ENCODE measurements around the gene SSRP1. TPM values are rescaled to one million over a fixed set of nuclear protein-coding genes. Genes with fewer than 3 reads are reported as not detected.
A peak's percentile ranks its signal among the peaks of the same experiment; 100 is the strongest.

Gene SSRP1
- total and polyA plus RNA-seq, 9 of the 15 experiments (the other 6 are each of a cell fraction or from before 2014, with no cell fraction given): 91.1 to 416 (median 245) TPM

- peak; percentile 59; the same call in 1 of the 2 replicates for TF ChIP-seq KAT7 (CRISPR knock-in tag; IDR thresholded peaks at IDR 0.05; ENCODE audit: borderline replicate concordance)
- TF ChIP-seq ZNF699 (CRISPR knock-in tag; IDR thresholded peaks at IDR 0.05; ENCODE audit: insufficient replicate concordance): no peak
- TF ChIP-seq ZBTB17 (CRISPR knock-in tag; IDR thresholded peaks at IDR 0.05): peak; percentile 96
- TF ChIP-seq HDAC1 (IDR thresholded peaks at IDR 0.05): peak in 1 of 2 experiments; percentile 75; a peak in 1 of 4 replicates
- peak; percentile 62; the same call in 1 of the 2 replicates for TF ChIP-seq NBN (IDR thresholded peaks at IDR 0.05; ENCODE audit: low read depth)
- TF ChIP-seq ZNF696 (CRISPR knock-in tag; conservative IDR thresholded peaks at IDR 0.05): no peak
- peak; percentile 63; the same call in 1 of the 2 replicates for TF ChIP-seq ZFX (CRISPR knock-in tag; IDR thresholded peaks at IDR 0.05)
- TF ChIP-seq STAT5A (IDR thresholded peaks at IDR 0.05; ENCODE audit: borderline replicate concordance, low read length): no peak
- peak; percentile 64 for TF ChIP-seq GABPA (tag; conservative IDR thresholded peaks at IDR 0.05; ENCODE audit: low read depth)
- no peak for TF ChIP-seq ADNP (tag; IDR thresholded peaks at IDR 0.05)
- peak; percentile 76; the same call in 1 of the 2 replicates for TF ChIP-seq PHF8 (IDR thresholded peaks at IDR 0.05; ENCODE audit: borderline replicate concordance, low read length)
- no peak for TF ChIP-seq NR2C1 (IDR thresholded peaks at IDR 0.05)
- TF ChIP-seq NR2C1 (tag; IDR thresholded peaks at IDR 0.05): peak; percentile 49
- TF ChIP-seq CHD7 (IDR thresholded peaks at IDR 0.05; ENCODE audit: low read depth, low read length): no peak
- TF ChIP-seq IRF9 (tag; IDR thresholded peaks at IDR 0.05): peak; percentile 44; the same call in 1 of the 2 replicates
These were observed 10.6 kb downstream of the SSRP1 start, which contains the start of gene TNKS1BP1 (continued) for GRCh38 chr11:57324886-57325734.

Data from K562 (cell line).